GM23338 (cell line): ENCODE data around the gene RPGRIP1.

ENCODE experiments used
- EZH2 ChIP-seq: fragments of 200-600 bp; sonication (generic); IDR thresholded peaks from one replicate; pipeline ENCODE4 v1.8.0; 2017; ENCODE audit warnings: antibody characterized with exemption, mild to moderate bottlenecking, low read depth; ENCODE audit not compliant: unreplicated experiment
- EZH2phosphoT487 ChIP-seq: fragments of 200-600 bp; sonication (generic); IDR thresholded peaks from one replicate; pipeline ENCODE4 v1.8.1; 2018; ENCODE audit warnings: antibody characterized with exemption; ENCODE audit not compliant: unreplicated experiment
- TF ChIP-seq, protein P1 (sequence below), 2 experiments: fragments of 200-600 bp in 1 of 2; sonication (generic) in 1 of 2; conservative IDR thresholded peaks; 2 replicates each; pipeline versions ENCODE4 v1.5.1 to v1.6.1; 2016 to 2017; ENCODE audit warnings: antibody characterized with exemption in 2 of 2, low read depth in 2 of 2, mild to moderate bottlenecking in 2 of 2, moderate library complexity in 1 of 2
- TF ChIP-seq, protein P2 (sequence below): IDR thresholded peaks from one replicate; pipeline ENCODE4 v1.6.1; 2018; ENCODE audit warnings: antibody characterized with exemption; ENCODE audit not compliant: unreplicated experiment

DNA sequence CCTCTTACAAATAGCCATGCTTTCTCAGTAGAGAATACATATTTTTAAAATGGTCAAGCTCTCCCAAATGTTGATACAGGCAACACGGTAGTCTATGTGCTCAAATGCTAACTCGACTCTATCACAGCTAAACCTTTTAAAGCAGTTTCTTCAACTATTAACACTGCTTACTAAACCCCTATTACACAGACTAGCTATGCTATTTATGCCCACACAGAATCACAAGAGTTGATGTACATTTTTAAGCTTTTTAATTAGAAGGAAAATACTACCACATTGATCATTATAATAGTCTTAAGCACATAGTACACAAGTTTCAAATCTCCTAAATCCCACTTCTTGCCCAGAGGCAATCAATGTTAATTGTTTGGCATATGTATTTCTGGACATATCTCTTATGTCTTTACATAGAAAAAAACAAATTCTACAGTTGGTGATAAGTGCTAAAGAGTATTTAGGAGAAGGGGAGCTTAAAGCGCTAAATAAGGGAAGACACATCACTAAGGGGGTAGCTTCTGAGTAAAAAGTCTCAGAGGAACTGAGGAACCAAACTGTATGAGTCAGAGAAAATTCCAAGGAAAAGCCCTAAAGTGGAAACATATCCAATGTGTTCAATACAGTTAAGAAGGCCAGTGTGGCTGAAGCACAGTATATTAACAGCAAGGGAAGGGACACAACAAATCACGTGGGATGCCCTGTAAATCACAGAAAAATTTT lies 24.3 kb upstream of the RPGRIP1 start:
- TF ChIP-seq, protein P1, sequence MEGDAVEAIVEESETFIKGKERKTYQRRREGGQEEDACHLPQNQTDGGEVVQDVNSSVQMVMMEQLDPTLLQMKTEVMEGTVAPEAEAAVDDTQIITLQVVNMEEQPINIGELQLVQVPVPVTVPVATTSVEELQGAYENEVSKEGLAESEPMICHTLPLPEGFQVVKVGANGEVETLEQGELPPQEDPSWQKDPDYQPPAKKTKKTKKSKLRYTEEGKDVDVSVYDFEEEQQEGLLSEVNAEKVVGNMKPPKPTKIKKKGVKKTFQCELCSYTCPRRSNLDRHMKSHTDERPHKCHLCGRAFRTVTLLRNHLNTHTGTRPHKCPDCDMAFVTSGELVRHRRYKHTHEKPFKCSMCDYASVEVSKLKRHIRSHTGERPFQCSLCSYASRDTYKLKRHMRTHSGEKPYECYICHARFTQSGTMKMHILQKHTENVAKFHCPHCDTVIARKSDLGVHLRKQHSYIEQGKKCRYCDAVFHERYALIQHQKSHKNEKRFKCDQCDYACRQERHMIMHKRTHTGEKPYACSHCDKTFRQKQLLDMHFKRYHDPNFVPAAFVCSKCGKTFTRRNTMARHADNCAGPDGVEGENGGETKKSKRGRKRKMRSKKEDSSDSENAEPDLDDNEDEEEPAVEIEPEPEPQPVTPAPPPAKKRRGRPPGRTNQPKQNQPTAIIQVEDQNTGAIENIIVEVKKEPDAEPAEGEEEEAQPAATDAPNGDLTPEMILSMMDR (conservative IDR thresholded peaks at IDR 0.05; ENCODE audit: low read depth in 2 of 2): no peak
- no peak for TF ChIP-seq EZH2
- TF ChIP-seq EZH2phosphoT487: no peak
- TF ChIP-seq, protein P2, sequence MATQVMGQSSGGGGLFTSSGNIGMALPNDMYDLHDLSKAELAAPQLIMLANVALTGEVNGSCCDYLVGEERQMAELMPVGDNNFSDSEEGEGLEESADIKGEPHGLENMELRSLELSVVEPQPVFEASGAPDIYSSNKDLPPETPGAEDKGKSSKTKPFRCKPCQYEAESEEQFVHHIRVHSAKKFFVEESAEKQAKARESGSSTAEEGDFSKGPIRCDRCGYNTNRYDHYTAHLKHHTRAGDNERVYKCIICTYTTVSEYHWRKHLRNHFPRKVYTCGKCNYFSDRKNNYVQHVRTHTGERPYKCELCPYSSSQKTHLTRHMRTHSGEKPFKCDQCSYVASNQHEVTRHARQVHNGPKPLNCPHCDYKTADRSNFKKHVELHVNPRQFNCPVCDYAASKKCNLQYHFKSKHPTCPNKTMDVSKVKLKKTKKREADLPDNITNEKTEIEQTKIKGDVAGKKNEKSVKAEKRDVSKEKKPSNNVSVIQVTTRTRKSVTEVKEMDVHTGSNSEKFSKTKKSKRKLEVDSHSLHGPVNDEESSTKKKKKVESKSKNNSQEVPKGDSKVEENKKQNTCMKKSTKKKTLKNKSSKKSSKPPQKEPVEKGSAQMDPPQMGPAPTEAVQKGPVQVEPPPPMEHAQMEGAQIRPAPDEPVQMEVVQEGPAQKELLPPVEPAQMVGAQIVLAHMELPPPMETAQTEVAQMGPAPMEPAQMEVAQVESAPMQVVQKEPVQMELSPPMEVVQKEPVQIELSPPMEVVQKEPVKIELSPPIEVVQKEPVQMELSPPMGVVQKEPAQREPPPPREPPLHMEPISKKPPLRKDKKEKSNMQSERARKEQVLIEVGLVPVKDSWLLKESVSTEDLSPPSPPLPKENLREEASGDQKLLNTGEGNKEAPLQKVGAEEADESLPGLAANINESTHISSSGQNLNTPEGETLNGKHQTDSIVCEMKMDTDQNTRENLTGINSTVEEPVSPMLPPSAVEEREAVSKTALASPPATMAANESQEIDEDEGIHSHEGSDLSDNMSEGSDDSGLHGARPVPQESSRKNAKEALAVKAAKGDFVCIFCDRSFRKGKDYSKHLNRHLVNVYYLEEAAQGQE: no peak
